G401 (cell line): Measurements from ENCODE around the gene CAND1. TPM values are rescaled to one million over a fixed set of nuclear protein-coding genes. Genes with fewer than 3 reads are reported as not detected.

ENCODE experiments used
- DNase-seq: peaks from one replicate; pipeline ENCODE4 v3.0.0-alpha.2; 2015; ENCODE audit warnings: low spot score
- in situ Hi-C: cut with HindIII; loops from 2 replicates; pipeline ENCODE4 v1.10.0; 2016; ENCODE audit warnings: low sequenced_read_pairs, mixed read lengths
- total RNA-seq: library from RNA; depleted of rRNA; stranded (reverse); fragments of >200 nt; shearing (Covaris generic); gene quantifications from 2 replicates; pipeline ENCODE4 v1.2.3, GENCODE V29; 2014

Gene CAND1
- total RNA-seq, 1 experiment from 2014 or later = 112 TPM

GRCh38 chr12:67276421-67276820 is 7.3 kb downstream of the CAND1 start:
- DNase-seq = no peak
- in situ Hi-C loops = no loop called here

- DNase-seq = no peak
- in situ Hi-C loops = no loop called here
These were observed 10.5 kb downstream of the CAND1 start for GRCh38 chr12:67279637-67280036.

- no peak for DNase-seq
- in situ Hi-C loops = no loop called here
These were observed 10.9 kb downstream of the CAND1 start for GRCh38 chr12:67280088-67280487.

- in situ Hi-C loops = no loop called here
- DNase-seq = no peak
These were observed 11.4 kb downstream of the CAND1 start for GRCh38 chr12:67280572-67280971.

GRCh38 chr12:67284561-67284960 is 15.4 kb downstream of the CAND1 start:
- in situ Hi-C loops = no loop called here
- no peak for DNase-seq

- no peak for DNase-seq
- in situ Hi-C loops = no loop called here
These were observed 17.1 kb downstream of the CAND1 start for GRCh38 chr12:67286257-67286656.

GRCh38 chr12:67287311-67287710 is 18.2 kb downstream of the CAND1 start:
- in situ Hi-C loops = no loop called here
- DNase-seq = no peak

GRCh38 chr12:67288561-67288960 is 19.4 kb downstream of the CAND1 start:
- in situ Hi-C loops = no loop called here
- no peak for DNase-seq

GRCh38 chr12:67290378-67290777 is 21.2 kb downstream of the CAND1 start:
- in situ Hi-C loops = no loop called here
- no peak for DNase-seq

- in situ Hi-C loops = no loop called here
- no peak for DNase-seq
These were observed 30.4 kb downstream of the CAND1 start for GRCh38 chr12:67299526-67299925.

- DNase-seq = no peak
- in situ Hi-C loops = no loop called here
These were observed 30.8 kb downstream of the CAND1 start for GRCh38 chr12:67299926-67300325.

- in situ Hi-C loops = no loop called here
- DNase-seq = no peak
These were observed 33.0 kb downstream of the CAND1 start for GRCh38 chr12:67302162-67302561.

GRCh38 chr12:67305544-67305943 is 36.4 kb downstream of the CAND1 start:
- DNase-seq = no peak
- in situ Hi-C loops = no loop called here

- in situ Hi-C loops = no loop called here
- no peak for DNase-seq
These were observed 37.6 kb downstream of the CAND1 start for GRCh38 chr12:67306712-67307111.

- no peak for DNase-seq
- in situ Hi-C loops = no loop called here
These were observed 46.5 kb downstream of the CAND1 start for GRCh38 chr12:67315661-67316060.

GRCh38 chr12:67318786-67319185 is 49.6 kb downstream of the CAND1 start:
- no peak for DNase-seq
- in situ Hi-C loops = no loop called here

- DNase-seq = no peak
- in situ Hi-C loops = no loop called here
These were observed 50.8 kb downstream of the CAND1 start for GRCh38 chr12:67319936-67320335.

GRCh38 chr12:67320614-67321295 is 51.6 kb downstream of the CAND1 start:
- no peak for DNase-seq
- in situ Hi-C loops = no loop called here

- no peak for DNase-seq
- in situ Hi-C loops = no loop called here
These were observed 53.4 kb downstream of the CAND1 start for GRCh38 chr12:67322580-67322979.

- in situ Hi-C loops = no loop called here
- no peak for DNase-seq
These were observed 53.8 kb downstream of the CAND1 start for GRCh38 chr12:67323007-67323406.

- in situ Hi-C loops = no loop called here
- no peak for DNase-seq
These were observed 57.5 kb downstream of the CAND1 start for GRCh38 chr12:67326637-67327036.

- in situ Hi-C loops = no loop called here
- no peak for DNase-seq
These were observed 58.3 kb downstream of the CAND1 start for GRCh38 chr12:67327466-67327865.
